HG03066 (cell line): ENCODE results near the gene BPIFB4.

ENCODE experiments used
- ATAC-seq: cut with Tn5 transposase; IDR thresholded peaks from one replicate; pipeline ENCODE4 v1.9.1; 2021; ENCODE audit warnings: low read depth; ENCODE audit not compliant: unreplicated experiment

Gene BPIFB4

DNA sequence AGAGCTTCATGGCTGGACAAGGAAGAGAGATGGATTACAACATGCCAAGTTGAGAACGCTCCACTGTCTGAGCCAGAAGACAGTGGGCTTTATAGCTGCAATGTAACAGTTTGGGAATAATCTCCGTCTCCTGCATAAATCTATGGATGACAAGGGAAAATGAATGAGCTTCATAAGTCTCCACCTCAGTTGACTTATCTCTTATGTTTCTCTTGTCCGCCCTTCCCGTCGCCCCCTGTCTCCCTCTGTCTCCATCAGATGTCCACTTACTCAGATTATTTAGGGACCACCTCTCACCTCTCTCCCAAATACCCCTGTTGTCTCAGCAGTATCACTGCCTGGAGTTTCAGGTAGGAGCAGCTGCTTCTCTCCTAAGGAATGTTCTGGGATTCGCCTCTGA is 74.8 kb downstream of the BPIFB4 start:
- ATAC-seq: no peak

GRCh38 chr20:33158637-33159385 is 79.4 kb downstream of the BPIFB4 start:
- no peak for ATAC-seq

GRCh38 chr20:33159713-33160112 is 80.3 kb downstream of the BPIFB4 start:
- no peak for ATAC-seq

- ATAC-seq: no peak
These were observed 81.2 kb downstream of the BPIFB4 start for GRCh38 chr20:33160681-33161080.
